ENCODE data around the gene FBLN1.
"Not testable (repeated sequence)": the region's sequence is repeated elsewhere in the genome, so short reads cannot be mapped to it uniquely, and the experiment has no call there.

Gene FBLN1

GRCh38 chr22:45483918-45484499 lies 18.7 kb upstream of the FBLN1 start:
- no peak overlapping the region for H3K4me3 Mint-ChIP-seq
- no peaks in the 10 kb centered on the region for H3K4me1 Mint-ChIP-seq
- H3K9me3 Mint-ChIP-seq: peaks cover 12% of the 10 kb centered on the region
- ATAC-seq (ENCODE audit: low read depth) (no peak), DNase-seq (ENCODE audit: low spot score in 2 of 2) (no peak)
- peaks cover 13% of the 10 kb centered on the region for H3K27me3 Mint-ChIP-seq
- no peak overlapping the region for H3K27ac Mint-ChIP-seq
- H3K36me3 Mint-ChIP-seq: no peaks in the 10 kb centered on the region

GRCh38 chr22:45484742-45485141 lies 17.9 kb upstream of the FBLN1 start:
- no peaks in the 10 kb centered on the region for H3K4me1 Mint-ChIP-seq
- ATAC-seq (ENCODE audit: low read depth) (no peak), DNase-seq (ENCODE audit: low spot score in 2 of 2) (no peak)
- peaks cover 12% of the 10 kb centered on the region for H3K9me3 Mint-ChIP-seq
- no peaks in the 10 kb centered on the region for H3K36me3 Mint-ChIP-seq
- H3K4me3 Mint-ChIP-seq: no peak overlapping the region
- H3K27ac Mint-ChIP-seq: no peak overlapping the region
- peaks cover 13% of the 10 kb centered on the region for H3K27me3 Mint-ChIP-seq

DNA sequence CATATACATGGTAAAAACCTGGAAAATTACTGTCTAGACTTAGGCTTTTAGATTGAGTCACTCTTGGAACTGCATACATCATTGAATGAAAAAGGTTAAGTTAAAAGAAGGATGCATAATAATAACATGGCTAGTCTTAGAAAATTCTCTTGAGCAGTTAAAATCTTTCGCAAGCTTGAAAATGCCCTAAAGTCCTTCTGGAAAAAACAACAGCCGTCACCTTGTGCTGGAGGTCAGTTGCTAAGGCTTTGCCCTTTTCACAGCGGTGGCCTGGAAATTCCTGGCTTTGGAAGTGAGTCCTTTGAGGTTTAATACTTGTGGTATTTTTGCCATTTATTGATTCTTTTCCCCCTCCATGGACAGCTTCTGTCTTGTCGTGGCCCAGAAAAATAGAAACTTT lies 17.4 kb upstream of the FBLN1 start:
- H3K27me3 Mint-ChIP-seq: peaks cover 13% of the 10 kb centered on the region
- H3K27ac Mint-ChIP-seq: no peak overlapping the region
- H3K4me3 Mint-ChIP-seq: no peak overlapping the region
- no peak for DNase-seq (ENCODE audit: low spot score in 2 of 2)
- H3K36me3 Mint-ChIP-seq: no peaks in the 10 kb centered on the region
- no peak for ATAC-seq (ENCODE audit: low read depth)
- H3K4me1 Mint-ChIP-seq: no peaks in the 10 kb centered on the region
- H3K9me3 Mint-ChIP-seq: peaks cover 12% of the 10 kb centered on the region

DNA sequence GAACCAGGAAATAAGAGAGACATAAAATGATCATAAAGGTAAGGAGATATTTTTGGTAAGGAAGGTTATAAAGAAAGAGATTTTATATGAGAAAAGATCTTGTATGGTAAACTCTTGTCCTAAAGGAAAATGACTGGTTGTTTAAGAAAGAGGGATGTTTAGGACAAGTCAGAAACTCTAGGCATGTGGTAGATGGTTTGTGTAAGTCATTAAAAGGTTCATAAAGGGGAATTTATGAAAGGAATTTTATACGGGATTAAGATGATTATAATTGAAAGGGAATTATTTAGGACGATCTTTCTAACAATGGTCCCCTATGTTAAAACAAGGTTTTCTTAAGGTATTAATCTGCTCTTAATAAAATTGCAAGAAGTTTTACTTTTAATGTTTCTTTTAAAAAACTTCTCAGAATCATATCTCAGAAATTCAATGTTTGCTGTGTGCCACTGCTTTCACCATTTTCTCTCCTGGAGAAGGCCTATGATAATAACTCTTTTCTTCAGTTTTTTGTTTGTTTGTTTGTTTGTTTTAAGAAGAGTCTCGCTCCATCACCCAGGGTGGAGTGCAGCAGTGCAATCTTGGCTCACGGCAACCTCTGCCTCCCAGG lies 13.8 kb upstream of the FBLN1 start:
- no peak for DNase-seq (ENCODE audit: low spot score in 2 of 2)
- no peak for ATAC-seq (ENCODE audit: low read depth)
- no peaks in the 10 kb centered on the region for H3K36me3 Mint-ChIP-seq
- H3K27ac Mint-ChIP-seq: no peak overlapping the region
- H3K4me3 Mint-ChIP-seq: no peak overlapping the region
- H3K9me3 Mint-ChIP-seq: peaks cover 6% of the 10 kb centered on the region
- peaks cover 18% of the 10 kb centered on the region for H3K27me3 Mint-ChIP-seq
- H3K4me1 Mint-ChIP-seq: no peaks in the 10 kb centered on the region

GRCh38 chr22:45490836-45491235 lies 11.8 kb upstream of the FBLN1 start:
- ATAC-seq (ENCODE audit: low read depth) (no peak), DNase-seq (ENCODE audit: low spot score in 2 of 2) (no peak)
- Mint-ChIP-seq H3K4me3 (no peak overlapping the region), H3K36me3 (no peaks in the 10 kb centered on the region), H3K4me1 (no peaks in the 10 kb centered on the region), H3K9me3 (peaks cover 6% of the 10 kb centered on the region), H3K27me3 (peaks cover 17% of the 10 kb centered on the region), H3K27ac (no peak overlapping the region)

DNA sequence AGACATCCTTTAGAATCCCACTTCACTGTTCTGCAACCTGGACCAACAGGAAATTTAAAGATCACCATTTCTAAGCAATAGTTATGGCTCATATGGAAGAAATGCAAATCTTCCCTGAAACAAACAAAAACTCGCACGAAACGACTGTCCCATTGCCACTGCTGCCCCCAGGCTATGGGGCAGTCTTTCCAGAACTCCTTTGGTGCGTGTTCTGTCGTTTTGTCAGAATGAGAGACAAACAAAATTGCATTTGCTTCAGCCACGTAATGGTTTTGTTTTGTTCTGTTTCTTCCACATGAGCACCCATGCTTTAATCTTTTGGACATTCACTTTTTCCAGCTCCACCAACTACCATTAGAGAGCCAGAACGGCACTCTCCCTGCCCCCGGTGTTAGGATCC lies 10.8 kb upstream of the FBLN1 start:
- H3K9me3 Mint-ChIP-seq: peaks cover 4% of the 10 kb centered on the region
- H3K27me3 Mint-ChIP-seq: peaks cover 14% of the 10 kb centered on the region
- no peaks in the 10 kb centered on the region for H3K36me3 Mint-ChIP-seq
- no peak overlapping the region for H3K27ac Mint-ChIP-seq
- H3K4me3 Mint-ChIP-seq: no peak overlapping the region
- H3K4me1 Mint-ChIP-seq: no peaks in the 10 kb centered on the region
- DNase-seq (ENCODE audit: low spot score in 2 of 2): no peak
- no peak for ATAC-seq (ENCODE audit: low read depth)

DNA sequence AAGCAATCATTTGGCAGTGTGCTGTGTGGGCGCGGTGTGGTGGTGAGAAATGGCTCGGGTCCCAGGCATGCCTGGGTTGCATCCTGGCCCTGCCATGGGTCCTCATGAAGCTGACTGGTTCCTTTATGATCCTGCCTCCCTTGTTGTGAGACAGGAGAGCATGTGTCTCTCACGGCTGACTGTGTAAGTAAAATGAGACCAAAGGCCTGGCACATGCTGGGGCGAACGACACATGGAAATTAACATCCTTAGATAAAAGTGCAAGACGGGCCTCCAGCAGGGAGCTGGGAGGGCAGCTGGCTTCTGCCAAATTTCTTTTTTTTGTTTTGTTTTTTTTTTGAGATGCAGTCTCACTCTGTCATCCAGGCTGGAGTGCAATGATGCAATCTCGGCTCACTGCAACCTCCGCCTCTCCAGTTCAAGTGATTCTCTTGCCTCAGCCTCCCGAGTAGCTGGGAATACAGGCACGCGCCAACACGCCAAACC lies 9.4 kb upstream of the FBLN1 start:
- Mint-ChIP-seq H3K27ac (no peak overlapping the region), H3K9me3 (peaks cover 3% of the 10 kb centered on the region), H3K36me3 (no peaks in the 10 kb centered on the region), H3K27me3 (peaks cover 13% of the 10 kb centered on the region), H3K4me3 (no peak overlapping the region), H3K4me1 (no peaks in the 10 kb centered on the region)
- ATAC-seq (ENCODE audit: low read depth) (no peak), DNase-seq (ENCODE audit: low spot score in 2 of 2) (no peak)

DNA sequence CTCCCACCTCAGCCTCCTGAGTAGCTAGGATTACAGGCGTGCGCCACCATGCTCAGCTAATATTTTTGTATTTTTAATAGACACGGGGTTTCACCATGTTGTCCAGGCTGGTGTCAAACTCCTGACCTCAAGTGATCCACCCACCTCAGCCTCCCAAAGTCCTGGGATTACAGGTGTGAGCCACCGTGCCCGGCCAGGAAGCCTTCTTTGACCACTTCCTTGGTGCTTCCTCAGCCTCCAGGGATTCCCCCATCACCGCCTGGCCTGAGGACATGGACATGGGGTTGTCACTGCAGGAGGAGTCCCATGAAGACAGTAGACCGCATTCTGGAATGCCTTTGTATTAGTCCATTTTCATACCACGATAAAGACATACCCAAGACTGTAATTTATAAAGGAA lies 8.4 kb upstream of the FBLN1 start:
- H3K36me3 Mint-ChIP-seq; ATAC-seq (ENCODE audit: low read depth); H3K27ac Mint-ChIP-seq: not testable (repeated sequence)

GRCh38 chr22:45495616-45496015 lies 7.1 kb upstream of the FBLN1 start:
- not testable (repeated sequence) for H3K27ac Mint-ChIP-seq; DNase-seq (ENCODE audit: low spot score in 2 of 2); H3K36me3 Mint-ChIP-seq; ATAC-seq (ENCODE audit: low read depth); H3K4me3 Mint-ChIP-seq; H3K9me3 Mint-ChIP-seq; H3K4me1 Mint-ChIP-seq
- peaks cover 17% of the 10 kb centered on the region for H3K27me3 Mint-ChIP-seq

More for the DNA sequence above, 8.4 kb upstream of the FBLN1 start:
- H3K27me3 Mint-ChIP-seq: peaks cover 10% of the 10 kb centered on the region
- not testable (repeated sequence) for H3K4me3 Mint-ChIP-seq; H3K4me1 Mint-ChIP-seq; H3K9me3 Mint-ChIP-seq; DNase-seq (ENCODE audit: low spot score in 2 of 2)

DNA sequence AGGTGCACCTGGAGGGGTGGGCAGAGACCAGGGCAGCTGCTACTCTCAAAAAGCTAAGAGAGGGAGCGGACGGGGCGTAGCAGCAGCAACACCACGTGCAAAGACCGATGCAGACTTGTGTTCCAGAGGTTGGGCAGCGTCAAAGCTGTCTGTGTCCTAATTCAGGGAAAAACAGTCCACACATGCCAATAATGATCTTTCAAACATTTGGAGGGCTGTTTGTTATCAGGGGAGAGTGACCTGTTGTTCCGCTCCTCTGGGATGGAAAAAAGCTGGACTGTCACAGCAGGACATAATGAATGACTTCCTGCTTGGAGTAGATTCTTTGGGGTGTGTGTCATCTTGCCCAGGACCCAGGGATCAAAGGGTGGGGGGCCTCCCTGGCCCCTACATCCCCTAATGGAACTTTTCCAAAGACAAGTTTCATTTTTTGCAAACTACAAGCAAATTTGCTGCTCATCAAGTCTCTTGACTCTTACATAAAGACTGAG lies 6.2 kb upstream of the FBLN1 start:
- Mint-ChIP-seq H3K4me1 (no peaks in the 10 kb centered on the region), H3K27me3 (peaks cover 18% of the 10 kb centered on the region), H3K4me3 (no peak overlapping the region), H3K9me3 (no peaks in the 10 kb centered on the region), H3K36me3 (no peaks in the 10 kb centered on the region), H3K27ac (no peak overlapping the region)
- ATAC-seq (ENCODE audit: low read depth) (no peak), DNase-seq (ENCODE audit: low spot score in 2 of 2) (no peak)

DNA sequence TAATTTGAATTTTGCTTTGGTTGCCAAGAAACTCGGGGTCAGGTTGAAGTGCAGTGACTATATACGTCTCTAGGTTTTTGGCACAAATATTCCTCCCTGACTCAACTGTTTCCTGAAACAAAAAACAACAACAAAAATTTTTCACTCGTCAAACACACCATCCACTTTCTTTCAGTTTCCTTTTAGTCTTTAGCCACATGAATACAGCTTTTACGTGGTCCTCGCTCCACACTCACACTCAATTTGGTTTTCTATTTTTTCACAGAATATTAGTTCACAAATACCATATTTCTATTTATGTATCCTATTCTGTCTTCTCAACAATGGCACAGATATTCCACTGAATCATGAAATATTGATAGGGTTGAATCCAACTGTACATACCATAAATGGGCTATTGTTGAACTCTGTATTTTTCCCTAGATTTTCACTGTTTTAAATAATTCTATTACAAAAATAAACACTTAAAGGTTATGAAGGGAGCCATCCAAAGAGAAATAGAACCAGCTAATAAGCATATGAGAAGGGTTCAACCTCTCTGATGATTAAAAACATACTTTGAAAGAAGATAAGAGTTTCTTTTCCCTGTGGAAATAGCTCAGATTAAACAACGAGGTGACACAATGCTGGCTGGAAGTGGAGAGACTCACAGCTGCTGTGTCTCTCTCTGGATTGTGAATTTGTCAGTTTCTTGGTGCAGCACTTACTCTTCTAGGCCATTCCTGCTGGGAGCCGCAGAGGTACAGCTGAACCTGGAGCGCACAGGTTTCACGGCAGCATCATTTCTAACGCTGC lies 5.1 kb upstream of the FBLN1 start:
- Mint-ChIP-seq H3K4me1 (no peaks in the 10 kb centered on the region), H3K4me3 (no peak overlapping the region), H3K27me3 (peaks cover 22% of the 10 kb centered on the region), H3K27ac (no peak overlapping the region), H3K9me3 (no peaks in the 10 kb centered on the region), H3K36me3 (no peaks in the 10 kb centered on the region)
- DNase-seq (ENCODE audit: low spot score in 2 of 2) (no peak), ATAC-seq (ENCODE audit: low read depth) (no peak)

DNA sequence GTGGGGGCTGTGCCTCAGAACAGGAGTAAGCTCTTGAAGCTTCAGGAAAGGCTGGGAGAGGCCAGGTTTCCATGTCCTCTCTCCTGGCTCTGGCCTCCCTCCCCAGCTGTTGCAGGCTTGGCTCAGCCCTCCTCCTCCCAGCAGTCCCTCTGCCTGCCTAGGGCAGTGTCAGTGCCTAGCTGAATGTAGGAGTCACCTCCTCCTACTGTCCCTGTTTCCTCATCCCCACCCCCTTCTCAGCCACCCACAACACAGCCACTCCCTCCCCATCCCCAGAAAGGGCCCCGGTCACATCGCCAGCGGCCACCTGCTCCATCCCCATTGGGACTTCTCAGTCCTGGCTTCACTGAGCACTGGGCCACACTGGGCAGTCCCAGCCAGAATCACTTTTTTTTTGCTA lies 2.9 kb upstream of the FBLN1 start:
- peaks cover 14% of the 10 kb centered on the region for H3K27me3 Mint-ChIP-seq
- no peaks in the 10 kb centered on the region for H3K36me3 Mint-ChIP-seq
- no peak overlapping the region for H3K4me3 Mint-ChIP-seq
- H3K27ac Mint-ChIP-seq: no peak overlapping the region
- no peaks in the 10 kb centered on the region for H3K4me1 Mint-ChIP-seq
- ATAC-seq (ENCODE audit: low read depth) (no peak), DNase-seq (ENCODE audit: low spot score in 2 of 2) (no peak)
- H3K9me3 Mint-ChIP-seq: no peaks in the 10 kb centered on the region

GRCh38 chr22:45503050-45503815 lies 550 bp downstream of the FBLN1 start:
- no peak overlapping the region for H3K4me3 Mint-ChIP-seq
- ATAC-seq (ENCODE audit: low read depth) (no peak), DNase-seq (ENCODE audit: low spot score in 2 of 2) (no peak)
- H3K27ac Mint-ChIP-seq: no peak overlapping the region
- H3K9me3 Mint-ChIP-seq: no peaks in the 10 kb centered on the region
- H3K27me3 Mint-ChIP-seq: peaks cover 17% of the 10 kb centered on the region
- H3K4me1 Mint-ChIP-seq: no peaks in the 10 kb centered on the region
- no peaks in the 10 kb centered on the region for H3K36me3 Mint-ChIP-seq

Measured in memory B cell (primary cell).